Head of caudate nucleus (tissue), 42 donors: ENCODE measurements around the gene UBE2O.

Experiments
- DNase-seq, 42 donors: peaks; one replicate each; pipeline versions ENCODE4 v3.0.0 to v3.0.0-alpha.2; 2020 to 2021; ENCODE audit warnings: mixed read lengths in 7 of 42
- intact Hi-C: fragments of 100-400 bp; cut with DNase I; formaldehyde crosslinking; loops from one replicate; pipeline ENCODE4 v1.15.0; 2022

The UBE2O gene

GRCh38 chr17:76490112-76490710, 37.3 kb upstream of the UBE2O start:
- intact Hi-C loops = no loop called here
- DNase-seq = no peak

- intact Hi-C loops = no loop called here
- DNase-seq = no peak
Observed at GRCh38 chr17:76487451-76488192, 34.7 kb upstream of the UBE2O start.

GRCh38 chr17:76485569-76485968, 32.6 kb upstream of the UBE2O start:
- peak in 24 of 42 donors; percentile 30 to 73 (median 53) for DNase-seq
- intact Hi-C loops = no loop called here

- DNase-seq = no peak
- intact Hi-C loops = no loop called here
Observed at GRCh38 chr17:76484228-76484725, 31.3 kb upstream of the UBE2O start.

GRCh38 chr17:76481071-76481655, 28.2 kb upstream of the UBE2O start:
- peak in 33 of 42 donors; percentile 20 to 72 (median 50) for DNase-seq
- intact Hi-C loops = no loop called here

- intact Hi-C loops = no loop called here
- DNase-seq = peak in 19 of 42 donors; percentile 27 to 68 (median 51)
Observed at GRCh38 chr17:76480632-76481031, 27.7 kb upstream of the UBE2O start.

GRCh38 chr17:76479515-76480060, 26.6 kb upstream of the UBE2O start:
- intact Hi-C loops = no loop called here
- DNase-seq = no peak

GRCh38 chr17:76478730-76479514, 26.0 kb upstream of the UBE2O start:
- intact Hi-C loops = no loop called here
- DNase-seq = no peak

GRCh38 chr17:76478097-76478496, 25.1 kb upstream of the UBE2O start:
- intact Hi-C loops = no loop called here
- DNase-seq = no peak

- no peak for DNase-seq
- intact Hi-C loops = no loop called here
Observed at GRCh38 chr17:76477576-76477975, 24.6 kb upstream of the UBE2O start.

GRCh38 chr17:76476736-76477135, 23.8 kb upstream of the UBE2O start:
- no peak for DNase-seq

GRCh38 chr17:76475302-76475701, 22.4 kb upstream of the UBE2O start:
- intact Hi-C loops = no loop called here
- DNase-seq = no peak

More at GRCh38 chr17:76476736-76477135, 23.8 kb upstream of the UBE2O start:
- intact Hi-C loops = no loop called here

- DNase-seq = no peak
Observed at GRCh38 chr17:76474894-76475293, 21.9 kb upstream of the UBE2O start.

GRCh38 chr17:76474238-76474637, 21.3 kb upstream of the UBE2O start:
- no peak for DNase-seq
- intact Hi-C loops = no loop called here

More at GRCh38 chr17:76474894-76475293, 21.9 kb upstream of the UBE2O start:
- intact Hi-C loops = no loop called here

GRCh38 chr17:76473541-76473985, 20.6 kb upstream of the UBE2O start:
- no peak for DNase-seq
- intact Hi-C loops = no loop called here

GRCh38 chr17:76472726-76473125, 19.8 kb upstream of the UBE2O start:
- intact Hi-C loops = no loop called here
- no peak for DNase-seq

- DNase-seq = no peak
- intact Hi-C loops = no loop called here
Observed at GRCh38 chr17:76472258-76472645, 19.3 kb upstream of the UBE2O start.

- DNase-seq = no peak
- intact Hi-C loops = no loop called here
Observed at GRCh38 chr17:76471498-76472257, 18.7 kb upstream of the UBE2O start.
